H1 (cell line): ENCODE data around the gene MOSMO. TPM values are rescaled to one million over a fixed set of nuclear protein-coding genes. Genes with fewer than 3 reads are reported as not detected.
"Not testable (repeated sequence)": the region's sequence is repeated elsewhere in the genome, so short reads cannot be mapped to it uniquely, and the experiment has no call there.

Experiments
- CTCF ChIA-PET: fragments of 300-600 bp; sonication (Branson Sonifier 250); formaldehyde crosslinking; loops from one replicate; lab custom pipeline; 2021; ENCODE audit not compliant: partially characterized antibody; lab: Charles Lee
- POLR2A ChIA-PET: fragments of 300-600 bp; sonication (Branson Sonifier 250); formaldehyde crosslinking; loops from one replicate; lab custom pipeline; 2021; ENCODE audit warnings: inconsistent platforms; ENCODE audit not compliant: partially characterized antibody; lab: Charles Lee
- DNase-seq, 2 experiments: peaks; one replicate each; pipeline versions ENCODE4 v3.0.0 to v3.0.0-alpha.2; 2010 to 2022; ENCODE audit warnings: low spot score in 2 of 2, low read depth in 1 of 2, mixed read lengths in 1 of 2
- FAIRE-seq: peaks from 2 replicates; lab custom pipeline; 2011; peaks lifted over from hg19 to GRCh38; lab: Jason Lieb, UNC
- H2AFZ ChIP-seq: 2 replicates; pipeline ENCODE4 v1.8.1; 2012; ENCODE audit warnings: low read length, inconsistent platforms
- H2AK5ac ChIP-seq: 2 replicates; pipeline ENCODE4 v1.6.1; 2013; ENCODE audit warnings: low read depth, low read length
- H2BK120ac ChIP-seq: replicated peaks from 2 replicates; pipeline ENCODE3; 2013; ENCODE audit warnings: low read depth, low read length, inconsistent platforms
- H2BK12ac ChIP-seq: 2 replicates; pipeline ENCODE4 v1.6.1; 2013; ENCODE audit warnings: low read depth, low read length
- H2BK15ac ChIP-seq: 2 replicates; pipeline ENCODE4 v1.6.1; 2013; ENCODE audit warnings: low read length
- H2BK20ac ChIP-seq: 2 replicates; pipeline ENCODE4 v1.6.1; 2013; ENCODE audit warnings: low read length
- H2BK5ac ChIP-seq: 2 replicates; pipeline ENCODE4 v1.6.1; 2013; ENCODE audit warnings: low read depth, low read length
- H3K14ac ChIP-seq: 2 replicates; pipeline ENCODE4 v1.6.1; 2013; ENCODE audit warnings: inconsistent platforms; ENCODE audit not compliant: insufficient read length
- H3K18ac ChIP-seq: 2 replicates; pipeline ENCODE4 v1.6.1; 2013; ENCODE audit warnings: low read length; ENCODE audit errors: extremely low read depth
- H3K23ac ChIP-seq: 2 replicates; pipeline ENCODE4 v1.6.1; 2013; ENCODE audit warnings: inconsistent platforms; ENCODE audit not compliant: insufficient read length
- H3K23me2 ChIP-seq: 2 replicates; pipeline ENCODE4 v1.6.1; 2013; ENCODE audit warnings: low read depth, low read length
- H3K27ac ChIP-seq: 2 replicates; pipeline ENCODE4 v1.6.1; 2011; ENCODE audit warnings: low read depth, low read length, inconsistent platforms
- H3K27me3 ChIP-seq, 4 experiments: replicated peaks in 1 of 4; 1 replicate in 1 of 4; 2 replicates in 3 of 4; pipeline versions ENCODE4 v1.6.1 to v1.8.1; 2011 to 2013; ENCODE audit warnings: low read length in 3 of 4, mild to moderate bottlenecking in 3 of 4, inconsistent platforms in 2 of 4, mixed read lengths in 2 of 4, moderate library complexity in 1 of 4; ENCODE audit not compliant: control insufficient read depth in 3 of 4, insufficient read depth in 3 of 4; ENCODE audit errors: extremely low read depth in 1 of 4
- H3K36me3 ChIP-seq, 4 experiments: 2 replicates each; pipeline versions ENCODE4 v1.6.1 to v1.8.1; 2011 to 2013; ENCODE audit warnings: mild to moderate bottlenecking in 4 of 4, low read length in 3 of 4, moderate library complexity in 2 of 4, control low read depth in 1 of 4, inconsistent platforms in 1 of 4; ENCODE audit not compliant: insufficient read depth in 4 of 4, control insufficient read depth in 2 of 4
- H3K4ac ChIP-seq: replicated peaks from 2 replicates; pipeline ENCODE3; 2013; ENCODE audit warnings: low read length, low read depth, mixed read lengths, inconsistent platforms; ENCODE audit not compliant: insufficient read length
- H3K4me1 ChIP-seq, 4 experiments: replicated peaks in 1 of 4; 1 replicate in 1 of 4; 2 replicates in 3 of 4; pipeline versions ENCODE4 v1.6.1 to v1.8.1; 2011 to 2013; ENCODE audit warnings: low read length in 3 of 4, inconsistent platforms in 2 of 4, mixed read lengths in 1 of 4; ENCODE audit not compliant: insufficient read depth in 4 of 4, control insufficient read depth in 3 of 4
- H3K4me2 ChIP-seq, 2 experiments: 2 replicates each; pipeline versions ENCODE4 v1.6.1 to v1.8.1; 2011 to 2013; ENCODE audit warnings: low read depth in 2 of 2, low read length in 2 of 2, control low read depth in 1 of 2, inconsistent platforms in 1 of 2, mild to moderate bottlenecking in 1 of 2; ENCODE audit not compliant: insufficient read depth in 1 of 2
- H3K4me3 ChIP-seq, 4 experiments: fragments of 200-600, 300-600 bp in 1 of 4; sonication (generic), shearing (Covaris generic), sonication (Bioruptor Twin) in 1 of 4; 2 replicates each; pipeline versions ENCODE4 v1.5.1 to v1.8.1; 2011 to 2016; ENCODE audit warnings: low read length in 4 of 4, low read depth in 3 of 4, control low read depth in 2 of 4, inconsistent platforms in 2 of 4, mild to moderate bottlenecking in 2 of 4, mixed read lengths in 1 of 4, moderate library complexity in 1 of 4; ENCODE audit not compliant: insufficient read depth in 2 of 4; ENCODE audit errors: extremely low read depth in 1 of 4
- H3K56ac ChIP-seq: replicated peaks from 2 replicates; pipeline ENCODE3; 2013; ENCODE audit warnings: low read depth, mild to moderate bottlenecking, mixed read lengths, low read length, inconsistent platforms; ENCODE audit not compliant: insufficient read length
- H3K79me1 ChIP-seq: 2 replicates; pipeline ENCODE4 v1.6.1; 2013; ENCODE audit warnings: low read depth, low read length, control low read depth
- H3K79me2 ChIP-seq, 2 experiments: 2 replicates each; pipeline versions ENCODE4 v1.6.1 to v1.8.1; 2012 to 2013; ENCODE audit warnings: low read length in 2 of 2, mild to moderate bottlenecking in 2 of 2, inconsistent platforms in 1 of 2; ENCODE audit not compliant: insufficient read depth in 2 of 2, control insufficient read depth in 1 of 2
- H3K9ac ChIP-seq, 4 experiments: replicated peaks in 1 of 4; 1 replicate in 1 of 4; 2 replicates in 3 of 4; pipeline versions ENCODE4 v1.6.1 to v1.8.1; 2011 to 2013; ENCODE audit warnings: low read depth in 3 of 4, low read length in 3 of 4, control low read depth in 2 of 4, mild to moderate bottlenecking in 2 of 4, moderate library complexity in 2 of 4, inconsistent platforms in 1 of 4; ENCODE audit errors: extremely low read depth in 1 of 4
- H3K9me3 ChIP-seq, 2 experiments: 2 replicates each; pipeline versions ENCODE4 v1.6.1 to v1.8.1; 2012 to 2013; ENCODE audit warnings: mild to moderate bottlenecking in 2 of 2, moderate library complexity in 2 of 2, control low read depth in 1 of 2, inconsistent platforms in 1 of 2, low read depth in 1 of 2, low read length in 1 of 2, mixed read lengths in 1 of 2; ENCODE audit not compliant: insufficient read depth in 2 of 2
- H4K20me1 ChIP-seq, 2 experiments: replicated peaks in 1 of 2; 2 replicates each; pipeline versions ENCODE3 to v1.8.1; 2011 to 2013; ENCODE audit warnings: inconsistent platforms in 2 of 2, low read length in 2 of 2, mild to moderate bottlenecking in 1 of 2; ENCODE audit not compliant: insufficient read depth in 2 of 2, control insufficient read depth in 1 of 2
- H4K5ac ChIP-seq: 2 replicates; pipeline ENCODE4 v1.6.1; 2013; ENCODE audit warnings: low read length, low read depth, mixed read lengths, inconsistent platforms; ENCODE audit not compliant: insufficient read length
- H4K8ac ChIP-seq: 2 replicates; pipeline ENCODE4 v1.8.0; 2013; ENCODE audit warnings: mild to moderate bottlenecking, moderate library complexity, low read length, inconsistent platforms; ENCODE audit not compliant: insufficient read depth; ENCODE audit errors: extremely low read depth
- H4K91ac ChIP-seq: replicated peaks from 2 replicates; pipeline ENCODE3; 2013; ENCODE audit warnings: low read length, mixed read lengths, inconsistent platforms; ENCODE audit not compliant: insufficient read length
- WGBS, 2 experiments: shearing (Covaris generic) in 1 of 2; methylation state at CpG; one replicate each; pipeline versions ENCODE4 v1.1.6 to v1.1.7; 2013 to 2015; ENCODE audit warnings: low lambda C conversion rate in 2 of 2, mixed read lengths in 2 of 2, inconsistent platforms in 1 of 2, low coverage in 1 of 2, missing lambda C conversion rate in 1 of 2; ENCODE audit not compliant: insufficient replicate concordance in 2 of 2, insufficient coverage in 1 of 2, insufficient read length in 1 of 2; ENCODE audit errors: extremely low coverage in 1 of 2, missing lambda C conversion rate in 1 of 2; 5-methylcytosine and 5-hydroxymethylcytosine counted together
- polyA plus RNA-seq, 7 experiments: library from polyadenylated mRNA; depleted of rRNA in 3 of 7; stranded (reverse) in 5 of 7; unstranded in 2 of 7; fragments of >200 nt in 5 of 7; fragments of 200-250 nt in 2 of 7; gene quantifications; 1 replicate in 5 of 7; 2 replicates in 1 of 7; 4 replicates in 1 of 7; pipeline versions ENCODE4 v1.2.1 to v1.2.3, GENCODE V29; 2011 to 2013; ENCODE audit warnings: missing spikeins in 2 of 7, mixed read lengths in 2 of 7
- total RNA-seq: library from RNA; stranded (reverse); fragmentation: NEBNext Ultra II Directional; extraction: Animal tissue kit (Norgen Biotek cat#: 25700); gene quantifications from 2 replicates; pipeline ENCODE4 v1.2.1, GENCODE V29; 2021

MOSMO gene
- total and polyA plus RNA-seq, 2 of the 8 experiments (the other 6 are each of a cell fraction or from before 2014, with no cell fraction given), result 8.6 to 14.8 TPM

- not testable (repeated sequence) for H3K56ac ChIP-seq, DNase-seq, H2BK5ac ChIP-seq, H3K79me2 ChIP-seq, H3K27me3 ChIP-seq, H3K36me3 ChIP-seq, H3K79me1 ChIP-seq, H2AFZ ChIP-seq, H4K20me1 ChIP-seq, H3K9ac ChIP-seq, H4K5ac ChIP-seq, H3K4ac ChIP-seq, H3K27ac ChIP-seq, H4K91ac ChIP-seq, FAIRE-seq, H2AK5ac ChIP-seq, H2BK20ac ChIP-seq, H2BK12ac ChIP-seq, H3K4me2 ChIP-seq, H2BK15ac ChIP-seq, H2BK120ac ChIP-seq, H3K4me3 ChIP-seq, H3K18ac ChIP-seq, H3K14ac ChIP-seq, H4K8ac ChIP-seq, H3K23ac ChIP-seq, H3K4me1 ChIP-seq, H3K9me3 ChIP-seq, H3K23me2 ChIP-seq
- ChIA-PET CTCF (interaction anchor here (0.9 to 5.1 kb wide), 5 partner anchors 9 to 111 kb away, joined by 3 to 34 read pairs (median 4); no protein-coding TSS in a partner anchor), POLR2A (interaction anchor here (0.7 kb wide), 1 partner anchor 9 kb away, joined by 3 read pairs; no protein-coding TSS in a partner anchor)
- 82% methylated on average over 5 of the region's 5 CpGs; no CpG with 5 or more reads in 1 of the 2 experiments for WGBS, 2 experiments
These were observed 103.7 kb downstream of the MOSMO start for GRCh38 chr16:22111629-22112028.
